ENCODE results near the gene RTN4.

Gene RTN4

GRCh38 chr2:54969295-54969939 lies 80.8 kb downstream of the RTN4 start:
- peaks cover 8 to 18% of the 10 kb centered on the region in 2 donors for H3K4me1 Mint-ChIP-seq
- H3K27me3 Mint-ChIP-seq: no peaks in the 10 kb centered on the region
- ATAC-seq (replicated peaks) (no peak), DNase-seq (no peak)
- peak overlapping the region; percentile 20 for H3K27ac Mint-ChIP-seq
- H3K36me3 Mint-ChIP-seq: peaks cover 22 to 42% of the 10 kb centered on the region in 2 donors
- H3K9me3 Mint-ChIP-seq: peaks cover 3 to 4% of the 10 kb centered on the region in 2 donors
- no peak overlapping the region for H3K4me3 Mint-ChIP-seq

- ATAC-seq (replicated peaks) (no peak), DNase-seq (no peak)
- Mint-ChIP-seq H3K9me3 (peaks cover 3 to 4% of the 10 kb centered on the region in 2 donors), H3K27ac (no peak overlapping the region), H3K27me3 (no peaks in the 10 kb centered on the region), H3K4me3 (no peak overlapping the region), H3K4me1 (peaks cover 8 to 18% of the 10 kb centered on the region in 2 donors), H3K36me3 (peaks cover 22 to 42% of the 10 kb centered on the region in 2 donors)
Measured at GRCh38 chr2:54968561-54969218, 81.6 kb downstream of the RTN4 start.

GRCh38 chr2:54967759-54968365 lies 82.4 kb downstream of the RTN4 start:
- ATAC-seq (replicated peaks) (no peak), DNase-seq (no peak)
- Mint-ChIP-seq H3K4me1 (peaks cover 8 to 18% of the 10 kb centered on the region in 2 donors), H3K36me3 (peaks cover 18 to 39% of the 10 kb centered on the region in 2 donors), H3K27me3 (no peaks in the 10 kb centered on the region), H3K4me3 (no peak overlapping the region), H3K27ac (no peak overlapping the region), H3K9me3 (peaks cover 3 to 4% of the 10 kb centered on the region in 2 donors)

GRCh38 chr2:54967269-54967668 lies 83.0 kb downstream of the RTN4 start:
- Mint-ChIP-seq H3K9me3 (peaks cover 3 to 4% of the 10 kb centered on the region in 2 donors), H3K4me3 (no peak overlapping the region), H3K4me1 (peaks cover 8 to 18% of the 10 kb centered on the region in 2 donors), H3K27ac (no peak overlapping the region), H3K27me3 (no peaks in the 10 kb centered on the region), H3K36me3 (peaks cover 18 to 36% of the 10 kb centered on the region in 2 donors)
- ATAC-seq (replicated peaks) (no peak), DNase-seq (no peak)

GRCh38 chr2:54966837-54967236 lies 83.4 kb downstream of the RTN4 start:
- no peak for DNase-seq
- no peak overlapping the region for H3K4me3 Mint-ChIP-seq
- peaks cover 18 to 36% of the 10 kb centered on the region in 2 donors for H3K36me3 Mint-ChIP-seq
- no peaks in the 10 kb centered on the region for H3K27me3 Mint-ChIP-seq
- H3K27ac Mint-ChIP-seq: no peak overlapping the region
- H3K9me3 Mint-ChIP-seq: peaks cover 3 to 4% of the 10 kb centered on the region in 2 donors
- peaks cover 8 to 18% of the 10 kb centered on the region in 2 donors for H3K4me1 Mint-ChIP-seq
- no peak for ATAC-seq (replicated peaks)

GRCh38 chr2:54966165-54966832 lies 84.0 kb downstream of the RTN4 start:
- ATAC-seq (replicated peaks) (no peak), DNase-seq (no peak)
- Mint-ChIP-seq H3K4me3 (no peak overlapping the region), H3K27ac (peak overlapping the region; percentile 57), H3K4me1 (peaks cover 8 to 18% of the 10 kb centered on the region in 2 donors), H3K9me3 (peaks cover 4% of the 10 kb centered on the region in 2 donors), H3K27me3 (no peaks in the 10 kb centered on the region), H3K36me3 (peaks cover 19 to 39% of the 10 kb centered on the region in 2 donors)

- Mint-ChIP-seq H3K27me3 (no peaks in the 10 kb centered on the region), H3K36me3 (peaks cover 23 to 40% of the 10 kb centered on the region in 2 donors), H3K9me3 (peaks cover 4 to 6% of the 10 kb centered on the region in 2 donors), H3K4me1 (peaks cover 10 to 18% of the 10 kb centered on the region in 2 donors), H3K27ac (no peak overlapping the region), H3K4me3 (no peak overlapping the region)
- DNase-seq (no peak), ATAC-seq (replicated peaks) (no peak)
Measured at GRCh38 chr2:54965425-54965824, 84.8 kb downstream of the RTN4 start.

- ATAC-seq (replicated peaks): no peak
- H3K27ac Mint-ChIP-seq: no peak overlapping the region
- H3K27me3 Mint-ChIP-seq: no peaks in the 10 kb centered on the region
- peaks cover 10 to 18% of the 10 kb centered on the region in 2 donors for H3K4me1 Mint-ChIP-seq
- no peak overlapping the region for H3K4me3 Mint-ChIP-seq
- no peak for DNase-seq
- peaks cover 23 to 36% of the 10 kb centered on the region in 2 donors for H3K36me3 Mint-ChIP-seq
- H3K9me3 Mint-ChIP-seq: peaks cover 4 to 6% of the 10 kb centered on the region in 2 donors
Measured at GRCh38 chr2:54964816-54965215, 85.4 kb downstream of the RTN4 start.

GRCh38 chr2:54964271-54964670 lies 86.0 kb downstream of the RTN4 start:
- no peak overlapping the region for H3K27ac Mint-ChIP-seq
- ATAC-seq (replicated peaks): no peak
- no peaks in the 10 kb centered on the region for H3K27me3 Mint-ChIP-seq
- H3K4me3 Mint-ChIP-seq: no peak overlapping the region
- no peak for DNase-seq
- H3K9me3 Mint-ChIP-seq: peaks cover 4 to 6% of the 10 kb centered on the region in 2 donors
- peaks cover 10 to 18% of the 10 kb centered on the region in 2 donors for H3K4me1 Mint-ChIP-seq
- H3K36me3 Mint-ChIP-seq: peaks cover 20 to 36% of the 10 kb centered on the region in 2 donors

- Mint-ChIP-seq H3K4me1 (peaks cover 13 to 24% of the 10 kb centered on the region in 2 donors), H3K4me3 (no peak overlapping the region), H3K27ac (no peak overlapping the region), H3K9me3 (peaks cover 4 to 6% of the 10 kb centered on the region in 2 donors), H3K27me3 (no peaks in the 10 kb centered on the region), H3K36me3 (peaks cover 16 to 31% of the 10 kb centered on the region in 2 donors)
- ATAC-seq (replicated peaks) (no peak), DNase-seq (no peak)
Measured at GRCh38 chr2:54963476-54963875, 86.8 kb downstream of the RTN4 start.

GRCh38 chr2:54962935-54963440 lies 87.3 kb downstream of the RTN4 start:
- H3K27ac Mint-ChIP-seq: no peak overlapping the region

GRCh38 chr2:54962511-54962910 lies 87.7 kb downstream of the RTN4 start:
- peaks cover 15 to 23% of the 10 kb centered on the region in 2 donors for H3K36me3 Mint-ChIP-seq
- no peak for DNase-seq
- no peaks in the 10 kb centered on the region for H3K27me3 Mint-ChIP-seq
- no peak for ATAC-seq (replicated peaks)
- peaks cover 3 to 6% of the 10 kb centered on the region in 2 donors for H3K9me3 Mint-ChIP-seq
- H3K27ac Mint-ChIP-seq: no peak overlapping the region
- H3K4me1 Mint-ChIP-seq: peaks cover 12 to 26% of the 10 kb centered on the region in 2 donors
- no peak overlapping the region for H3K4me3 Mint-ChIP-seq

More at GRCh38 chr2:54962935-54963440, 87.3 kb downstream of the RTN4 start:
- Mint-ChIP-seq H3K9me3 (peaks cover 4 to 6% of the 10 kb centered on the region in 2 donors), H3K4me1 (peaks cover 13 to 26% of the 10 kb centered on the region in 2 donors), H3K36me3 (peaks cover 15 to 26% of the 10 kb centered on the region in 2 donors), H3K4me3 (no peak overlapping the region), H3K27me3 (no peaks in the 10 kb centered on the region)
- ATAC-seq (replicated peaks): no peak
- DNase-seq: no peak

GRCh38 chr2:54960164-54960563 lies 90.1 kb downstream of the RTN4 start:
- no peak for DNase-seq
- Mint-ChIP-seq H3K36me3 (peaks cover 5 to 8% of the 10 kb centered on the region in 2 donors), H3K9me3 (peaks cover 0 to 3% of the 10 kb centered on the region in 2 donors), H3K4me1 (peaks cover 5 to 14% of the 10 kb centered on the region in 2 donors), H3K27me3 (no peaks in the 10 kb centered on the region), H3K27ac (no peak overlapping the region), H3K4me3 (no peak overlapping the region)
- no peak for ATAC-seq (replicated peaks)
